ENCODE measurements around the gene LIN28B. TPM values are rescaled to one million over a fixed set of nuclear protein-coding genes. Genes with fewer than 3 reads are reported as not detected.

The LIN28B gene
- polyA plus RNA-seq, 1 donor from 2014 or later: 19.1 TPM

- TF ChIP-seq SMC3 (conservative IDR thresholded peaks at IDR 0.05; ENCODE audit: poor library complexity) (no peak), MXI1 (conservative IDR thresholded peaks at IDR 0.05; ENCODE audit: poor library complexity, severe bottlenecking) (no peak), EP300 (conservative IDR thresholded peaks at IDR 0.05; ENCODE audit: poor library complexity, severe bottlenecking) (no peak), RAD21 (conservative IDR thresholded peaks at IDR 0.05) (no peak), TAF1 (IDR thresholded peaks at IDR 0.05; ENCODE audit: low read depth) (no peak), POLR2AphosphoS5 (IDR thresholded peaks at IDR 0.05) (no peak), EZH2 (IDR thresholded peaks at IDR 0.05; ENCODE audit: borderline replicate concordance, insufficient read depth, low read length, poor library complexity, severe bottlenecking) (no peak), CTCF (IDR thresholded peaks at IDR 0.05; ENCODE audit: poor library complexity, severe bottlenecking) (no peak), REST (IDR thresholded peaks at IDR 0.05; ENCODE audit: borderline replicate concordance) (no peak)
- Histone ChIP-seq H3K27me3 (ENCODE audit: insufficient read depth, low read depth, low read length) (no peaks in the 10 kb centered on the region), H3K4me2 (ENCODE audit: low read length) (no peak overlapping the region), H3K9me2 (ENCODE audit: insufficient read depth, low read length) (no peaks in the 10 kb centered on the region), H2AFZ (ENCODE audit: low read depth, low read length) (no peak overlapping the region), H3K79me2 (replicated peaks; ENCODE audit: insufficient read depth, low read length) (no peaks in the 10 kb centered on the region), H3F3A (ENCODE audit: insufficient read depth, low read length, poor library complexity, severe bottlenecking) (no peaks in the 10 kb centered on the region), H3K27ac (ENCODE audit: low read length) (no peak overlapping the region), H3K9ac (ENCODE audit: low read length) (no peak overlapping the region), H3K4me3 (ENCODE audit: low read length) (no peak overlapping the region), H4K20me1 (ENCODE audit: insufficient read depth) (no peaks in the 10 kb centered on the region), H3K36me3 (ENCODE audit: insufficient read depth, low read length) (no peaks in the 10 kb centered on the region), H3K9me3 (ENCODE audit: low read length) (no peaks in the 10 kb centered on the region)
These were observed 137.3 kb downstream of the LIN28B start for GRCh38 chr6:105094133-105094640.

GRCh38 chr6:105095139-105095538 lies 138.2 kb downstream of the LIN28B start:
- Histone ChIP-seq H3F3A (ENCODE audit: insufficient read depth, low read length, poor library complexity, severe bottlenecking) (no peaks in the 10 kb centered on the region), H3K27me3 (ENCODE audit: insufficient read depth, low read depth, low read length) (no peaks in the 10 kb centered on the region), H2AFZ (ENCODE audit: low read depth, low read length) (no peak overlapping the region), H4K20me1 (ENCODE audit: insufficient read depth) (no peaks in the 10 kb centered on the region), H3K36me3 (ENCODE audit: insufficient read depth, low read length) (no peaks in the 10 kb centered on the region), H3K9me2 (ENCODE audit: insufficient read depth, low read length) (no peaks in the 10 kb centered on the region), H3K79me2 (replicated peaks; ENCODE audit: insufficient read depth, low read length) (no peaks in the 10 kb centered on the region), H3K4me3 (ENCODE audit: low read length) (no peak overlapping the region), H3K4me2 (ENCODE audit: low read length) (no peak overlapping the region), H3K9me3 (ENCODE audit: low read length) (no peaks in the 10 kb centered on the region), H3K9ac (ENCODE audit: low read length) (no peak overlapping the region), H3K27ac (ENCODE audit: low read length) (no peak overlapping the region)
- no peak for TF ChIP-seq SMC3 (conservative IDR thresholded peaks at IDR 0.05; ENCODE audit: poor library complexity)
- TF ChIP-seq CTCF (IDR thresholded peaks at IDR 0.05; ENCODE audit: poor library complexity, severe bottlenecking): no peak

Data from neural cell (in vitro differentiated cells).